ENCODE data around the gene ASCC2. TPM values are rescaled to one million over a fixed set of nuclear protein-coding genes. Genes with fewer than 3 reads are reported as not detected.
A peak's percentile ranks its signal among the peaks of the same experiment; 100 is the strongest.

ASCC2 gene
- total and polyA plus RNA-seq, 2 of the 4 experiments (the other 2 are of a cell fraction), result 40.0 to 62.2 TPM

- no peak for TF ChIP-seq CTCF (conservative IDR thresholded peaks at IDR 0.05; ENCODE audit: low read depth, low read length)
- TF ChIP-seq SMC3 (IDR thresholded peaks at IDR 0.05; ENCODE audit: low read depth, low read length), result no peak
- TF ChIP-seq RFX5 (IDR thresholded peaks at IDR 0.05; ENCODE audit: low read depth, low read length), result no peak
These were observed 75.8 kb downstream of the ASCC2 start (continued) for GRCh38 chr22:29762263-29762662.

- peak overlapping the region; percentile 43; the same call in 1 of the 2 replicates for H3K23ac ChIP-seq (ENCODE audit: low read depth, low read length)
- WGBS, 2 experiments (ENCODE audit: extremely low coverage in 2 of 2, insufficient read length in 1 of 2), result no CpG with 5 or more reads among the region's 5 CpGs
- H2AK9ac ChIP-seq (replicated peaks; ENCODE audit: low read depth, low read length, poor library complexity), result no peak overlapping the region
- no peak overlapping the region for H2AK5ac ChIP-seq (ENCODE audit: low read depth, low read length)
- no peak overlapping the region for H3K4me2 ChIP-seq (ENCODE audit: low read depth, low read length)
- H2BK15ac ChIP-seq (ENCODE audit: low read depth, low read length), result no peak overlapping the region
- H4K5ac ChIP-seq (ENCODE audit: low read depth, low read length), result no peak overlapping the region
- no peak overlapping the region for H3K9ac ChIP-seq (ENCODE audit: low read depth, low read length)
- H4K20me1 ChIP-seq (ENCODE audit: insufficient read depth, low read length), result no peaks in the 10 kb centered on the region; the same call in 1 of the 2 replicates
- H3K9me3 ChIP-seq (ENCODE audit: control insufficient read depth, insufficient read depth, low read length), result no peaks in the 10 kb centered on the region
- H3K27ac ChIP-seq (ENCODE audit: insufficient read depth, low read length), result no peak overlapping the region
- H3K4me3 ChIP-seq (ENCODE audit: insufficient read depth, low read depth, low read length), result no peak overlapping the region
- DNase-seq, result no peak
- H3K9me1 ChIP-seq (ENCODE audit: insufficient read depth, low read length), result no peaks in the 10 kb centered on the region
- H2BK5ac ChIP-seq (ENCODE audit: low read depth, low read length, poor library complexity, severe bottlenecking), result no peak overlapping the region
- H3K27me3 ChIP-seq (ENCODE audit: control insufficient read depth, insufficient read depth, low read length), result no peaks in the 10 kb centered on the region
- 0 out of 2 replicates have a peak, but pooled peaks cover 2% of the 10 kb centered on the region for H3K36me3 ChIP-seq (ENCODE audit: control insufficient read depth, insufficient read depth, low read length)
- no peak overlapping the region for H2BK20ac ChIP-seq (ENCODE audit: low read depth, low read length)
- no peak overlapping the region for H4K8ac ChIP-seq (ENCODE audit: low read depth in 2 of 2, low read length in 2 of 2)
- no peak overlapping the region for H2BK120ac ChIP-seq (ENCODE audit: low read depth, low read length)
- ATAC-seq (ENCODE audit: low read depth), result no peak
- no peak overlapping the region for H2AFZ ChIP-seq (replicated peaks; ENCODE audit: low read length, poor library complexity)
- no peaks in the 10 kb centered on the region for H3K4me1 ChIP-seq (ENCODE audit: control insufficient read depth, insufficient read depth, low read length)
- no peak overlapping the region for H3K14ac ChIP-seq (replicated peaks; ENCODE audit: low read depth, low read length)
- TF ChIP-seq SMC3 (IDR thresholded peaks at IDR 0.05; ENCODE audit: low read depth, low read length) (no peak), MAZ (IDR thresholded peaks at IDR 0.05; ENCODE audit: borderline replicate concordance, low read depth, low read length) (no peak), NFE2L2 (IDR thresholded peaks at IDR 0.05; ENCODE audit: low read depth, low read length) (no peak), MAFK (IDR thresholded peaks at IDR 0.05; ENCODE audit: low read depth, low read length) (no peak), MXI1 (IDR thresholded peaks at IDR 0.05; ENCODE audit: borderline replicate concordance, low read depth, low read length) (no peak), POLR2A (IDR thresholded peaks at IDR 0.05; ENCODE audit: low read depth, low read length) (no peak)
- H3K56ac ChIP-seq (ENCODE audit: extremely low read depth, insufficient read depth, low read length), result no peak overlapping the region
- H3K79me1 ChIP-seq (ENCODE audit: low read depth in 1 of 2, low read length in 2 of 2), result peaks cover 3 to 11% of the 10 kb centered on the region in 2 experiments
- in situ Hi-C loops (cut with MboI; ENCODE audit: low sequenced_read_pairs) (no loop called here), dilution Hi-C loops (cut with HindIII; ENCODE audit: low sequenced_read_pairs, unreplicated experiment) (no loop called here), intact Hi-C loops (cut with micrococcal nuclease) (no loop called here)
- H3K4ac ChIP-seq (ENCODE audit: low read depth, low read length), result no peak overlapping the region
- H4K91ac ChIP-seq (ENCODE audit: insufficient read depth, low read depth, low read length), result no peak overlapping the region
- H3K18ac ChIP-seq (ENCODE audit: low read depth, low read length), result no peak overlapping the region
- ChIA-PET POLR2A (ENCODE audit: unreplicated experiment) (no interaction called here), CTCF (no interaction called here)
- BruUV-seq (replicated peaks), result no TSS peak
These were observed 79.1 kb downstream of the ASCC2 start for GRCh38 chr22:29758959-29759358.

Measured in IMR-90 (cell line).